Measurements from ENCODE around the gene CDH20. TPM values are rescaled to one million over a fixed set of nuclear protein-coding genes. Genes with fewer than 3 reads are reported as not detected.

The CDH20 gene
- total RNA-seq, 2 experiments from 2014 or later, result not detected

- Histone ChIP-seq H3K27ac (ENCODE audit: low read depth, low read length, poor library complexity, severe bottlenecking) (no peak overlapping the region), H3K4me2 (ENCODE audit: low read length) (no peak overlapping the region), H3K79me2 (ENCODE audit: insufficient read depth, low read depth, low read length) (no peaks in the 10 kb centered on the region), H3K4me1 (ENCODE audit: insufficient read depth, low read length, poor library complexity, severe bottlenecking) (no peaks in the 10 kb centered on the region), H3K4me3 (ENCODE audit: low read depth, low read length, poor library complexity, severe bottlenecking) (no peak overlapping the region), H3K36me3 (ENCODE audit: insufficient read depth, low read length) (no peaks in the 10 kb centered on the region), H4K20me1 (ENCODE audit: insufficient read depth, low read length) (no peaks in the 10 kb centered on the region), H2AFZ (ENCODE audit: low read length) (no peak overlapping the region), H3K9me3 (ENCODE audit: low read length) (no peaks in the 10 kb centered on the region), H3K9me2 (ENCODE audit: insufficient read depth, low read length) (no peaks in the 10 kb centered on the region)
- no peak for TF ChIP-seq EZH2phosphoT487 (IDR thresholded peaks at IDR 0.05; ENCODE audit: borderline replicate concordance, low read depth, low read length)
- TF ChIP-seq, protein P1, sequence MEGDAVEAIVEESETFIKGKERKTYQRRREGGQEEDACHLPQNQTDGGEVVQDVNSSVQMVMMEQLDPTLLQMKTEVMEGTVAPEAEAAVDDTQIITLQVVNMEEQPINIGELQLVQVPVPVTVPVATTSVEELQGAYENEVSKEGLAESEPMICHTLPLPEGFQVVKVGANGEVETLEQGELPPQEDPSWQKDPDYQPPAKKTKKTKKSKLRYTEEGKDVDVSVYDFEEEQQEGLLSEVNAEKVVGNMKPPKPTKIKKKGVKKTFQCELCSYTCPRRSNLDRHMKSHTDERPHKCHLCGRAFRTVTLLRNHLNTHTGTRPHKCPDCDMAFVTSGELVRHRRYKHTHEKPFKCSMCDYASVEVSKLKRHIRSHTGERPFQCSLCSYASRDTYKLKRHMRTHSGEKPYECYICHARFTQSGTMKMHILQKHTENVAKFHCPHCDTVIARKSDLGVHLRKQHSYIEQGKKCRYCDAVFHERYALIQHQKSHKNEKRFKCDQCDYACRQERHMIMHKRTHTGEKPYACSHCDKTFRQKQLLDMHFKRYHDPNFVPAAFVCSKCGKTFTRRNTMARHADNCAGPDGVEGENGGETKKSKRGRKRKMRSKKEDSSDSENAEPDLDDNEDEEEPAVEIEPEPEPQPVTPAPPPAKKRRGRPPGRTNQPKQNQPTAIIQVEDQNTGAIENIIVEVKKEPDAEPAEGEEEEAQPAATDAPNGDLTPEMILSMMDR (conservative IDR thresholded peaks at IDR 0.05; ENCODE audit: low read length), result no peak
- ChIA-PET CTCF (ENCODE audit: unreplicated experiment) (no interaction called here), POLR2A (no interaction called here)
- no TSS peak for BruUV-seq (replicated peaks)
- intact Hi-C loops (cut with micrococcal nuclease; ENCODE audit: unreplicated experiment), result no loop called here
- no peak for DNase-seq (ENCODE audit: low spot score)
Measured at GRCh38 chr18:61541673-61542072, 208.4 kb downstream of the CDH20 start.

DNA sequence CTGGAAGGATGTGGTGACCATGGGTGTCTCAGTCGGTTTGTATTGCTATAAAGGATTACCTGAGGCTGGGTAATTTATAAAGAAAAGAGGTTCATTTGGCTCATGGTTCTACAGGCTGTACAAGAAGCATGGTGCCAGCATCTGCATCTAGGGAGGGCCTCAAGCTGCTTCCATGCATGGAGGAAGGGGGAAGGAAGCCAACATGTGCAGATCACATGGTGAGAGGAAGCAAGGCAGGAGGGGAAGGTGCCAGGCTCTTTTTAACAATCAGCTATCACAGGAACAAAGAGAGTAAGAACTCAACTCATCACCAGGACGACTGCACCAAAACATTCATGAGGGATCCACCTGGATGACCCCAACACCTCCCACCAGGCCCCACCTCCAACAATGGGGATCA is 209.4 kb downstream of the CDH20 start:
- intact Hi-C loops (cut with micrococcal nuclease; ENCODE audit: unreplicated experiment), result no loop called here
- H3K9me3 ChIP-seq (ENCODE audit: low read length), result no peaks in the 10 kb centered on the region
- BruUV-seq (replicated peaks), result no TSS peak
- no peaks in the 10 kb centered on the region for H3K9me2 ChIP-seq (ENCODE audit: insufficient read depth, low read length)
- TF ChIP-seq EZH2phosphoT487 (IDR thresholded peaks at IDR 0.05; ENCODE audit: borderline replicate concordance, low read depth, low read length), result no peak
- TF ChIP-seq, protein P1 (conservative IDR thresholded peaks at IDR 0.05; ENCODE audit: low read length), result no peak
- H3K36me3 ChIP-seq (ENCODE audit: insufficient read depth, low read length), result no peaks in the 10 kb centered on the region
- ChIA-PET POLR2A (no interaction called here), CTCF (ENCODE audit: unreplicated experiment) (no interaction called here)
- H2AFZ ChIP-seq (ENCODE audit: low read length), result no peak overlapping the region
- H3K27ac ChIP-seq (ENCODE audit: low read depth, low read length, poor library complexity, severe bottlenecking), result no peak overlapping the region
- no peak overlapping the region for H3K4me3 ChIP-seq (ENCODE audit: low read depth, low read length, poor library complexity, severe bottlenecking)
- H4K20me1 ChIP-seq (ENCODE audit: insufficient read depth, low read length), result no peaks in the 10 kb centered on the region
- H3K4me2 ChIP-seq (ENCODE audit: low read length), result no peak overlapping the region
- no peaks in the 10 kb centered on the region for H3K4me1 ChIP-seq (ENCODE audit: insufficient read depth, low read length, poor library complexity, severe bottlenecking)
- DNase-seq (ENCODE audit: low spot score), result no peak
- no peaks in the 10 kb centered on the region for H3K79me2 ChIP-seq (ENCODE audit: insufficient read depth, low read depth, low read length)

DNA sequence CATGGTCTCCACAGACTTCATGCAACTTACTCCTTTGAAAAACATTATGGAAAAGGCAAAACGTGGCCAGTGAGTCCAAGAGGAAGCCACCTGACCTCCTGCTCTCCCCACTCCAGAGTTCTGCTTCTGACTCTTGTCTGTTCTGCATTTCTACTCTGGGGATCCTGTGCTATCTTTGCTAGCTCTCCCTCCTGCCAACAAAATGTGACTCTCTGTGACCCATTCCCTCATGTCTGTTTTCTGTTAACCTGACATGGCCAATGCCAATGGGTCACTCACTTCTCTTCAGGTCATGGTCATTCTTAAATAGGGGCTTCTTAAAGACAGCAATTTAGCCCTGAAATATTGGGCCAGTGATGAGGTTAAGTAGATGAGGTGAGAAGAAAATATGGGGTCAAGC is 210.3 kb downstream of the CDH20 start:
- H3K36me3 ChIP-seq (ENCODE audit: insufficient read depth, low read length), result no peaks in the 10 kb centered on the region
- TF ChIP-seq, protein P1 (conservative IDR thresholded peaks at IDR 0.05; ENCODE audit: low read length), result no peak
- no peak for TF ChIP-seq EZH2phosphoT487 (IDR thresholded peaks at IDR 0.05; ENCODE audit: borderline replicate concordance, low read depth, low read length)
- ChIA-PET CTCF (ENCODE audit: unreplicated experiment) (no interaction called here), POLR2A (no interaction called here)
- no peak overlapping the region for H3K4me2 ChIP-seq (ENCODE audit: low read length)
- H2AFZ ChIP-seq (ENCODE audit: low read length), result no peak overlapping the region
- DNase-seq (ENCODE audit: low spot score), result no peak
- no peaks in the 10 kb centered on the region for H4K20me1 ChIP-seq (ENCODE audit: insufficient read depth, low read length)
- no peak overlapping the region for H3K27ac ChIP-seq (ENCODE audit: low read depth, low read length, poor library complexity, severe bottlenecking)
- BruUV-seq (replicated peaks), result no TSS peak
- no peaks in the 10 kb centered on the region for H3K9me2 ChIP-seq (ENCODE audit: insufficient read depth, low read length)
- intact Hi-C loops (cut with micrococcal nuclease; ENCODE audit: unreplicated experiment), result no loop called here
- H3K9me3 ChIP-seq (ENCODE audit: low read length), result no peaks in the 10 kb centered on the region
- no peak overlapping the region for H3K4me3 ChIP-seq (ENCODE audit: low read depth, low read length, poor library complexity, severe bottlenecking)
- no peaks in the 10 kb centered on the region for H3K79me2 ChIP-seq (ENCODE audit: insufficient read depth, low read depth, low read length)
- no peaks in the 10 kb centered on the region for H3K4me1 ChIP-seq (ENCODE audit: insufficient read depth, low read length, poor library complexity, severe bottlenecking)
